Measurements from ENCODE around the gene ICAM2.
"Not testable (repeated sequence)": the region's sequence is repeated elsewhere in the genome, so short reads cannot be mapped to it uniquely, and the experiment has no call there.

ICAM2 gene

GRCh38 chr17:64008830-64009229, 11.6 kb downstream of the ICAM2 start:
- DNase-seq, result no peak

GRCh38 chr17:64008346-64008745, 12.1 kb downstream of the ICAM2 start:
- no peak for DNase-seq

- peak; percentile 50 to 78 (median 59) for DNase-seq
Observed at GRCh38 chr17:64007838-64008282, 12.6 kb downstream of the ICAM2 start.

GRCh38 chr17:64007089-64007837, 13.2 kb downstream of the ICAM2 start:
- not testable (repeated sequence) for DNase-seq

- peak in 1 of 3 donors; percentile 32 for DNase-seq
Observed at GRCh38 chr17:64006361-64007088, 13.9 kb downstream of the ICAM2 start.

GRCh38 chr17:64005734-64006167, 14.7 kb downstream of the ICAM2 start:
- no peak for DNase-seq

- no peak for DNase-seq
Observed at GRCh38 chr17:64004903-64005733, 15.3 kb downstream of the ICAM2 start.

- DNase-seq, result no peak
Observed at GRCh38 chr17:64004218-64004770, 16.1 kb downstream of the ICAM2 start.

GRCh38 chr17:64003526-64004121, 16.8 kb downstream of the ICAM2 start:
- DNase-seq, result no peak

GRCh38 chr17:64002658-64003525, 17.5 kb downstream of the ICAM2 start:
- DNase-seq, result no peak

GRCh38 chr17:64001763-64002529, 18.5 kb downstream of the ICAM2 start:
- DNase-seq, result peak; percentile 71 to 84 (median 77)

GRCh38 chr17:64001091-64001579, 19.3 kb downstream of the ICAM2 start:
- no peak for DNase-seq

GRCh38 chr17:63999680-64000531, 20.5 kb downstream of the ICAM2 start:
- DNase-seq, result no peak

GRCh38 chr17:63998721-63999679, 21.4 kb downstream of the ICAM2 start:
- DNase-seq, result no peak

- peak; percentile 72 to 89 (median 78) for DNase-seq
Observed at GRCh38 chr17:63998050-63998720, 22.2 kb downstream of the ICAM2 start, which contains the start of gene PRR29. Gene PRR29, plus strand, starts transcription at chr17:63998351. Its CDS starts 14 bp downstream, at chr17:63998365.

GRCh38 chr17:63997341-63998048, 22.9 kb downstream of the ICAM2 start:
- no peak for DNase-seq
